ENCODE results near the gene PRKCE. TPM values are rescaled to one million over a fixed set of nuclear protein-coding genes. Genes with fewer than 3 reads are reported as not detected.

The PRKCE gene
- total RNA-seq, 1 experiment from 2014 or later, result 5.3 TPM

- DNase-seq (ENCODE audit: low read depth), result no peak
- in situ Hi-C loops (cut with HindIII; ENCODE audit: low pct_unique_long_range_greater_than_20kb, low sequenced_read_pairs), result no loop called here
Observed at GRCh38 chr2:45802499-45803138, 151.1 kb downstream of the PRKCE start.

DNA sequence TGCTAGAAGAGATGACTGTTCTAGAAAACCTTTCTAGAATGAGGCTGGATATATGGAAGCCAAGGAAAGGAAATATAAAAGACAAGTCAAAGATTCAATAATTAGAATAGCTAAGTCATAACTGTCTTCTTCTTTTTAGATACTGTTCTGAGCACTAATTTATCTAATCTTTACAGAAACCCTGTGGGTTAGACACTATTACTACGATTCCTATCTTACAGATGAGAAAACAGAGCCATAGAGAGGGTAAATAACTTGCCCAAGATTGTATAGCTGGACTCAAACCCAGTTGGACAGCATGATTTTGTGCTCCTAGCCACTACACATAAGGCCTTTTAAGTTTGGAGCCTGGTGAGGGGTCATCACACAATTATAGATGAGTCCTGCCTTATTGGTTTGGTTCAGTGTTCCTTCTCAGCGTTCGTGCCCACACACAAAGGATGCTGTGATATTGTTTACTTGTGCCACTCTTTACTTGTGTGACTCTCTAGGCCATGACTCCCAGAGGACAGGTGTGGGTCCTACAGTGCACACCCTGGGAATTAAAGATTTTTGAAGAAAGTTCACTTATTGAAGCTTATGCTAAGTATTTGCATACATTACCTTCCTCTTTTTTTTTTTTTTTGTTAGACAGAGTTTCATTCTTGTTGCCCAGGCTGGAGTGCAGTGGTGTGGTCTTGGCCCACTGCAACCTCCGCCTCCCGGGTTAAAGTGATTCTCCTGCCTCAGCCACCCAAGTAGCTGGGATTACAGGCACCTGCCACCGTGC is 153.7 kb downstream of the PRKCE start:
- DNase-seq (ENCODE audit: low read depth), result no peak
- in situ Hi-C loops (cut with HindIII; ENCODE audit: low pct_unique_long_range_greater_than_20kb, low sequenced_read_pairs), result no loop called here

DNA sequence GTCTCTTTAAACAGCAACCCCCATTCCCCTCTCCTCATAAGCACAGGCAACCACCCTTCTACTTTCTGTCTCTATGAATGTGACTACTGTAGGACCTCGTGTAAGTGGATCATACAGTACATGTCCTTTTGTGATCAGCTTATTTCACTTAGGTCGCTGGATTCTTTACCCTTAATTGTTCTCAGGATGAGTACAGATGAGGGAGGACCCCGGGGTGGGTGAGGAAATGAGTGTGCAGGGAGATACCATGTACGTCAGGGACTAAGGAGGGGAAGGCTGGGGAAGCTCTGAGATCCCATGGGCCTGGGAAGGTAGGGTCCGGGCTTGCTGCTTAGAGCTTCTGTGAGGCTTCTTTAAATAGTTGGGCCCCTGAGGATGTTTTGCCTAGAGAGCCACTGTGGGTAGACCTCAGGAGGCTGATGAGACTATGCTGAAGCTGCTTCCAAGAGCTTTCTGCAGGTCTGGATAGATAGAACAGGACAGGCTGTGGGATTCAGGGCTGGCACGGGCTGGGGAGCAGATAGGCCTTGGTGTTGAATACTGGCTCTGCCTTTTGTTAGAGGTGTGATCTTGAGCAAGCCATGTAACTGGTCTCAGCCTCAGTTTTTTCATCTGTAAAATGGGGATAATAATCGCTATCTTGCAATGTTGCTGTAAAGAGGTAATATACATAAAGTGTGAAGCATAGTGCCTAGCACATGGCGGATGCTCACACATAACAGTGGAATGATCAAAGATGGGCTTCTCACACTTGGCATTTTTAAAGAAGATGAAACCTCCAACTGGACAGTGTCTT is 155.3 kb downstream of the PRKCE start:
- no peak for DNase-seq (ENCODE audit: low read depth)
- in situ Hi-C loops (cut with HindIII; ENCODE audit: low pct_unique_long_range_greater_than_20kb, low sequenced_read_pairs), result no loop called here

- no peak for DNase-seq (ENCODE audit: low read depth)
- in situ Hi-C loops (cut with HindIII; ENCODE audit: low pct_unique_long_range_greater_than_20kb, low sequenced_read_pairs), result no loop called here
Observed at GRCh38 chr2:45808294-45808800, 156.9 kb downstream of the PRKCE start.

GRCh38 chr2:45809205-45809604 is 157.7 kb downstream of the PRKCE start:
- in situ Hi-C loops (cut with HindIII; ENCODE audit: low pct_unique_long_range_greater_than_20kb, low sequenced_read_pairs), result no loop called here
- DNase-seq (ENCODE audit: low read depth), result no peak

GRCh38 chr2:45812011-45812500 is 160.6 kb downstream of the PRKCE start:
- in situ Hi-C loops (cut with HindIII; ENCODE audit: low pct_unique_long_range_greater_than_20kb, low sequenced_read_pairs), result no loop called here
- DNase-seq (ENCODE audit: low read depth), result no peak

DNA sequence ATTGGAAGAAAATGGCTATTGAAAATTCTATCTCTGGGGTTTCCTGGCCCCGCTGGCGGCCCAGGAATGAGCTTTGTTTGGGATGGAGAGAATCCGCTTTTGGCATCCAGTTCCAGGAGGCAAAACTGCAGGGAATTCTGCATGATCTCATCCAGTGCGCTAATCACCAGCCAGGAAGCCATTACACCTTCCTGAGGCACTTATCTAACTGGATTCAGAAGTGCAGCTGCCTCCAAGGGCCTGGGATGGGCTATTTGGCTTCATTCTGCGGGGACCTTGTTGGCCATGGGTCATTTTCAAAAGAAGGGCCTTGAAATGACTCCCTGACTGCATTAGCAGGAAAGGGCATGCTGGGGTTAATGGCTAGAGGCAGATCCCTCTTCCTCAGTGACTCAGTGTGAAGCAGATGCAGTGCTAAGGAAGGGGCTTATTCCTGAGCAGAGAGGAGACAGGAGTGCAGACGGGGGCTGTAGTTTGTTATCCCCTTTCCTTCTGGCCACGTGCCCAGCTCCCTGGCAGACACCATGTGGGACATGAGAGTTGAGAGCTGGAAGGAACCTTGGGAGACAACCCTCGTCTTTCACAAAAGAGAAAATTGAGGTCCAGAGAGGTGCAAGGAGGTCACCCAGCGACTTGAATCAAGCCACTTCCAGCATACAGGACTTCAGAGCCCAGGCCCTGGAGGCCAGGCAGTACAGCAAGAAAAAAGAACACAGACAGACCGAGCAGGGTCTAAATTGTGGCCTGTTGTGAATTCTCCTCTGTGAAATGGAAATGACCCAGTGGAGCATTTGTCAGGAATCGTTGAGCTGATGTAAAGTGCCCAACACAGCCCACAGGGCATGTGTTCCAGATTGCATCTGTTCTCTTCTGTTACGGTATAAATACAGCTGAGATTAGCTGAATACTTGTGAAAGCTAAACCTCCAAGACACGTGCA is 161.8 kb downstream of the PRKCE start:
- in situ Hi-C loops (cut with HindIII; ENCODE audit: low pct_unique_long_range_greater_than_20kb, low sequenced_read_pairs), result no loop called here
- DNase-seq (ENCODE audit: low read depth), result no peak

- in situ Hi-C loops (cut with HindIII; ENCODE audit: low pct_unique_long_range_greater_than_20kb, low sequenced_read_pairs), result no loop called here
- no peak for DNase-seq (ENCODE audit: low read depth)
Observed at GRCh38 chr2:45814488-45814887, 163.0 kb downstream of the PRKCE start.

GRCh38 chr2:45814951-45815621 is 163.6 kb downstream of the PRKCE start:
- in situ Hi-C loops (cut with HindIII; ENCODE audit: low pct_unique_long_range_greater_than_20kb, low sequenced_read_pairs), result no loop called here
- DNase-seq (ENCODE audit: low read depth), result no peak

GRCh38 chr2:45816272-45816671 is 164.8 kb downstream of the PRKCE start:
- DNase-seq (ENCODE audit: low read depth), result no peak
- in situ Hi-C loops (cut with HindIII; ENCODE audit: low pct_unique_long_range_greater_than_20kb, low sequenced_read_pairs), result no loop called here

GRCh38 chr2:45818591-45818990 is 167.1 kb downstream of the PRKCE start:
- no peak for DNase-seq (ENCODE audit: low read depth)
- in situ Hi-C loops (cut with HindIII; ENCODE audit: low pct_unique_long_range_greater_than_20kb, low sequenced_read_pairs), result no loop called here

GRCh38 chr2:45820048-45820447 is 168.6 kb downstream of the PRKCE start:
- no peak for DNase-seq (ENCODE audit: low read depth)
- in situ Hi-C loops (cut with HindIII; ENCODE audit: low pct_unique_long_range_greater_than_20kb, low sequenced_read_pairs), result no loop called here

GRCh38 chr2:45821558-45822271 is 170.2 kb downstream of the PRKCE start:
- DNase-seq (ENCODE audit: low read depth), result no peak
- in situ Hi-C loops (cut with HindIII; ENCODE audit: low pct_unique_long_range_greater_than_20kb, low sequenced_read_pairs), result no loop called here

DNA sequence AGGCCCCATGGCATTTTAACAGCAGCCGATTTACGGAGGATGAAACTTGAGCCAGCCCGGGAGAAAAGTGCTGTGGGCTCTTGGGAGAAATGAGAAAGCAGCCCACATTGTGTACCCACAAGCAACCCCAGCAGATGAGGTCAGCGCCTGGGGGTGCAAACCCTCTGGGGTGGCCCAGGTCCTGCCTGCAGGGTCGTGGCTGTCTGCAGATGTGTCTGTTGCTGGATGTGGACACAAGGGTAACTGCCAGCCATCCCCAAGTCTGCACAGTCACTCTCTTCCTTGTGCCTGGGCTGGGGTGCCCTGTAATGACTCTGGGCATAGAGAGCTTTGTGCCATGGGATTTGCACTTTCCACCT is 170.8 kb downstream of the PRKCE start:
- no peak for DNase-seq (ENCODE audit: low read depth)

DNA sequence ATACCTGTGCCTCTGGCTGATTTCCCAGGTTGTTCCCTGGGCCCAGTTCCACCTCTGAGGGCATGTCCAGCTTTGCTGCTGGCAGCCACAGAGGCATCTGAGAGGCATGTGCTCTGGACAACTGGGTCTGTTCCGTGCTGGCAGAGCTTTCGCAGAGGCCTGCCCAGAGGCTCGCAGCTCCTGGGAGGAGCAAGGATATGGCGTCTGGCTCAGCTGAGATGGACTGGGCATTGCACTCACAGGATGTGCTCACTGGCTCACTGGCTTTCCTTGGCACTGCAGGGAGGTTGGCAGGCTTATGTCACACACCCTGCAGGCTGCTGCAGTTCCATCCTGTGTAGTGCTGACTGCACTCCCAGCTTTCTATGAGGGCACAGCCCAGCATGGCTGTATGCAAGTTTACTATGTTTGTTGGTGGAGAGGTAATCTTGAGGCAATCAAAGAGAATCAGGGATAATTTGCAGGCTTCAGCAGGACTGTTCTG is 172.3 kb downstream of the PRKCE start:
- in situ Hi-C loops (cut with HindIII; ENCODE audit: low pct_unique_long_range_greater_than_20kb, low sequenced_read_pairs), result no loop called here
- DNase-seq (ENCODE audit: low read depth), result no peak

More for the DNA sequence above, 170.8 kb downstream of the PRKCE start:
- in situ Hi-C loops (cut with HindIII; ENCODE audit: low pct_unique_long_range_greater_than_20kb, low sequenced_read_pairs), result no loop called here

DNA sequence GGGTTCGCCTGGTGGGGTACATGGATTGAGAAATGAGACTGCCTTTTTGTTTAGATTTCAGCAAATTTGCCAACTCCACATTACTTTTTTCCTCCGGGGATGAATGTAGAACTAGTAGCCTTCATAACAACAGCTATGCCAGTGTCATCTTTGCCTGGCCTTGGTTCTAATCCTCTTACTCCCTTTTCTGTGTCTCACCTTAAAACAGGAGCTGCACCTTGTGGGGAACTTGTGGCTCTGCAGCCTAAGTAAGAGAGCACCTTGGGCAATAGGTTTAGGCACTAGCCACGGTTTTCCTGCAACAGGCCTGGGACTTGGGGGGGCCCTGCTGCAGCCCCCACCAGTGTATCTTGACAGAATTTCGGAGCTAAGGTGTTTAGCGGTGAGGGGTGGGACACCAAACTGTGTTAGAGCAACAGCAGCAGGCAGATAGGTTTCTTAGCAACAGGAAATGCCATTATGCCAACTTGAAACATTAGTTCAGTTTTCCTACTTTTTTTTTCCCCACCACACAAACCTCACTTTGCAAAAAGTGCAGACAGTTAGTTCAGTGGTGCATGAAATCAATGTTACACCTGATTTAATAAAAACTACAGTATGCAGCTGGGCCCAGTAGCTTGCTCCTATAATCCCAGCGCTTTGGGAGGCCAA is 173.7 kb downstream of the PRKCE start:
- no peak for DNase-seq (ENCODE audit: low read depth)
- in situ Hi-C loops (cut with HindIII; ENCODE audit: low pct_unique_long_range_greater_than_20kb, low sequenced_read_pairs), result no loop called here
